SJSA1 (cell line): Measurements from ENCODE around the gene C5orf15. TPM values are rescaled to one million over a fixed set of nuclear protein-coding genes. Genes with fewer than 3 reads are reported as not detected.

Source experiments
- DNase-seq, 2 experiments: peaks; one replicate each; pipeline ENCODE4 v3.0.0-alpha.2; 2015 to 2020; ENCODE audit warnings: low spot score in 2 of 2, low read depth in 1 of 2
- H3K27ac ChIP-seq: fragments of 250-450 bp; sonication (Bioruptor Pico); 2 replicates; pipeline ENCODE4 v1.5.1; 2020; ENCODE audit warnings: mild to moderate bottlenecking, moderate library complexity
- H3K27me3 ChIP-seq: fragments of 250-450 bp; sonication (Bioruptor Pico); replicated peaks from 2 replicates; pipeline ENCODE4 v1.5.1; 2020; ENCODE audit warnings: mild to moderate bottlenecking, moderate library complexity
- H3K36me3 ChIP-seq: fragments of 250-450 bp; sonication (Bioruptor Pico); 2 replicates; pipeline ENCODE4 v1.5.1; 2020; ENCODE audit warnings: mild to moderate bottlenecking
- H3K4me1 ChIP-seq: fragments of 250-450 bp; sonication (Bioruptor Pico); replicated peaks from 2 replicates; pipeline ENCODE4 v1.6.1; 2021; ENCODE audit warnings: mild to moderate bottlenecking
- H3K4me3 ChIP-seq: fragments of 250-450 bp; sonication (Bioruptor Pico); 2 replicates; pipeline ENCODE4 v1.5.1; 2020; ENCODE audit warnings: mild to moderate bottlenecking
- H3K9me3 ChIP-seq: fragments of 250-450 bp; sonication (Bioruptor Pico); replicated peaks from 2 replicates; pipeline ENCODE4 v1.5.1; 2020; ENCODE audit warnings: mild to moderate bottlenecking
- total RNA-seq: library from RNA; depleted of rRNA; stranded (reverse); fragments of >200 nt; shearing (Covaris generic); gene quantifications from 2 replicates; pipeline ENCODE4 v1.2.3, GENCODE V29; 2014; rRNA removed

The C5orf15 gene
- total RNA-seq, 1 experiment from 2014 or later: 198 TPM

GRCh38 chr5:133909603-133910002 lies 58.8 kb downstream of the C5orf15 start:
- H3K36me3 ChIP-seq: no peaks in the 10 kb centered on the region
- H3K27ac ChIP-seq: no peak overlapping the region
- DNase-seq: no peak
- H3K4me3 ChIP-seq: no peak overlapping the region
- H3K27me3 ChIP-seq: no peaks in the 10 kb centered on the region; the same call in 1 of the 2 replicates
- no peaks in the 10 kb centered on the region for H3K9me3 ChIP-seq
- no peaks in the 10 kb centered on the region for H3K4me1 ChIP-seq

- no peak for DNase-seq
- H3K4me1 ChIP-seq: no peaks in the 10 kb centered on the region
- H3K36me3 ChIP-seq: no peaks in the 10 kb centered on the region
- H3K4me3 ChIP-seq: no peak overlapping the region
- no peaks in the 10 kb centered on the region for H3K9me3 ChIP-seq
- no peaks in the 10 kb centered on the region for H3K27me3 ChIP-seq
- H3K27ac ChIP-seq: no peak overlapping the region
Observed at GRCh38 chr5:133907075-133907474, 61.4 kb downstream of the C5orf15 start.

- H3K4me1 ChIP-seq: no peaks in the 10 kb centered on the region
- no peaks in the 10 kb centered on the region for H3K9me3 ChIP-seq
- H3K4me3 ChIP-seq: no peak overlapping the region
- H3K36me3 ChIP-seq: no peaks in the 10 kb centered on the region
- no peak overlapping the region for H3K27ac ChIP-seq
- no peak for DNase-seq
- no peaks in the 10 kb centered on the region for H3K27me3 ChIP-seq
Observed at GRCh38 chr5:133906303-133906702, 62.1 kb downstream of the C5orf15 start.

Other genes starting within 250 kb of the C5orf15 start
- 369 and 432 TPM in 2 replicates for gene VDAC1, start 36.4 kb upstream of the C5orf15 start, total RNA-seq
- 17.8 and 33.5 TPM in 2 replicates for gene TCF7, start 146.1 kb upstream of the C5orf15 start, total RNA-seq
- gene SKP1, start 208.3 kb upstream of the C5orf15 start, total RNA-seq: 636 and 814 TPM in 2 replicates